Endothelial cell of umbilical vein (primary cell): ENCODE results near the gene PKDREJ. TPM values are rescaled to one million over a fixed set of nuclear protein-coding genes. Genes with fewer than 3 reads are reported as not detected.

ENCODE experiments used
- BruUV-seq: library from RNA; stranded (reverse); fragments of 400-500 nt; replicated peaks from 2 replicates; lab custom pipeline; 2021; lab: Mats Ljungman, UMichigan
- CTCF ChIA-PET: fragments of 300-600, 350-600 bp; sonication (Branson Sonifier 250); formaldehyde crosslinking; loops from one replicate; lab custom pipeline; 2021; ENCODE audit warnings: antibody characterized with exemption, inconsistent platforms; lab: Charles Lee
- POLR2A ChIA-PET: fragments of 300-600, 350-600 bp; sonication (Branson Sonifier 250); formaldehyde crosslinking; loops from one replicate; lab custom pipeline; 2021; ENCODE audit warnings: antibody characterized with exemption, inconsistent platforms; lab: Charles Lee
- DNase-seq: peaks from one replicate; pipeline ENCODE4 v3.0.0-alpha.2; 2011; ENCODE audit warnings: low read depth, low spot score
- FAIRE-seq: peaks from 2 replicates; lab custom pipeline; 2011; peaks lifted over from hg19 to GRCh38; lab: Jason Lieb, UNC
- H2AFZ ChIP-seq: 2 replicates; pipeline ENCODE4 v1.6.0; 2012; ENCODE audit warnings: low read depth, low read length, control low read depth, inconsistent platforms
- H3K27ac ChIP-seq: 2 replicates; pipeline ENCODE4 v1.5.1; 2011; ENCODE audit warnings: low read depth, mild to moderate bottlenecking, control low read depth, low read length, moderate library complexity; ENCODE audit not compliant: insufficient read depth
- H3K27me3 ChIP-seq, 2 experiments: 2 replicates each; pipeline versions ENCODE4 v1.6.0 to v1.6.1; 2011; ENCODE audit warnings: low read length in 2 of 2, mixed read lengths in 1 of 2; ENCODE audit not compliant: control insufficient read depth in 2 of 2, insufficient read depth in 2 of 2
- H3K36me3 ChIP-seq, 2 experiments: 2 replicates in 1 of 2; 3 replicates in 1 of 2; pipeline ENCODE4 v1.5.1; 2011; ENCODE audit warnings: low read length in 2 of 2, mild to moderate bottlenecking in 1 of 2, moderate library complexity in 1 of 2; ENCODE audit not compliant: control insufficient read depth in 2 of 2, insufficient read depth in 2 of 2; ENCODE audit errors: extremely low read depth in 1 of 2
- H3K4me1 ChIP-seq: 3 replicates; pipeline ENCODE4 v1.5.1; 2011; ENCODE audit warnings: mild to moderate bottlenecking, low read length; ENCODE audit not compliant: control insufficient read depth, insufficient read depth; ENCODE audit errors: extremely low read depth
- H3K4me2 ChIP-seq: 2 replicates; pipeline ENCODE4 v1.6.1; 2011; ENCODE audit warnings: low read length, control low read depth, mixed read lengths; ENCODE audit not compliant: insufficient read depth
- H3K4me3 ChIP-seq, 3 experiments: fragments of 200-600 bp in 1 of 3; sonication (generic), shearing (Covaris generic) in 1 of 3; replicated peaks in 1 of 3; 2 replicates each; pipeline ENCODE4 v1.5.1; 2011 to 2016; ENCODE audit warnings: control low read depth in 3 of 3, low read length in 3 of 3, mild to moderate bottlenecking in 2 of 3, inconsistent platforms in 1 of 3, low read depth in 1 of 3, moderate library complexity in 1 of 3; ENCODE audit not compliant: insufficient read depth in 1 of 3
- H3K79me2 ChIP-seq: 2 replicates; pipeline ENCODE4 v1.6.0; 2012; ENCODE audit warnings: low read length, inconsistent platforms; ENCODE audit not compliant: control insufficient read depth, insufficient read depth
- H3K9ac ChIP-seq: replicated peaks from 2 replicates; pipeline ENCODE3; 2011; ENCODE audit warnings: low read length, control low read depth; ENCODE audit not compliant: insufficient read depth; ENCODE audit errors: extremely low read depth
- H3K9me1 ChIP-seq: replicated peaks from 3 replicates; pipeline ENCODE4 v1.6.0; 2011; ENCODE audit warnings: mild to moderate bottlenecking, low read length; ENCODE audit not compliant: control insufficient read depth, insufficient read depth; ENCODE audit errors: extremely low read depth
- H3K9me3 ChIP-seq: replicated peaks from 2 replicates; pipeline ENCODE4 v1.5.1; 2012; ENCODE audit warnings: low read length, inconsistent platforms; ENCODE audit not compliant: control insufficient read depth, insufficient read depth
- H4K20me1 ChIP-seq: replicated peaks from 2 replicates; pipeline ENCODE3; 2011; ENCODE audit warnings: mild to moderate bottlenecking, low read length; ENCODE audit not compliant: control insufficient read depth, insufficient read depth; ENCODE audit errors: extremely low read depth
- CTCF ChIP-seq, 2 donors: IDR thresholded peaks; 1 replicate in 1 of 2; 2 replicates in 1 of 2; pipeline ENCODE4 v1.5.1; 2011; ENCODE audit warnings: low read length in 2 of 2, mild to moderate bottlenecking in 2 of 2, moderate library complexity in 2 of 2, control low read depth in 1 of 2, inconsistent platforms in 1 of 2, low read depth in 1 of 2; ENCODE audit not compliant: insufficient read depth in 1 of 2; ENCODE audit errors: extremely low read depth in 1 of 2
- EZH2 ChIP-seq: IDR thresholded peaks from 2 replicates; pipeline ENCODE4 v1.6.1; 2012; ENCODE audit warnings: borderline replicate concordance, low read depth, mild to moderate bottlenecking, moderate library complexity, low read length, inconsistent platforms; ENCODE audit not compliant: severe bottlenecking
- FOS ChIP-seq: IDR thresholded peaks from 2 replicates; pipeline ENCODE4 v1.6.1; 2011; ENCODE audit warnings: mild to moderate bottlenecking, low read length, moderate library complexity, borderline replicate concordance; ENCODE audit not compliant: insufficient read depth
- GATA2 ChIP-seq: IDR thresholded peaks from 2 replicates; pipeline ENCODE4 v1.7.0; 2011; ENCODE audit warnings: low read depth, mild to moderate bottlenecking, moderate library complexity, mixed read lengths, low read length; ENCODE audit not compliant: insufficient read length, insufficient read depth
- JUN ChIP-seq: IDR thresholded peaks from 2 replicates; pipeline ENCODE4 v1.6.1; 2011; ENCODE audit warnings: borderline replicate concordance, low read depth; ENCODE audit not compliant: insufficient read length, insufficient read depth
- MAX ChIP-seq: IDR thresholded peaks from 2 replicates; pipeline ENCODE4 v1.6.1; 2011; ENCODE audit not compliant: insufficient read depth, insufficient read length
- MYC ChIP-seq: IDR thresholded peaks from one replicate; pipeline ENCODE4 v1.6.1; 2011; ENCODE audit warnings: mild to moderate bottlenecking, low read depth, low read length
- POLR2A ChIP-seq: IDR thresholded peaks from 2 replicates; pipeline ENCODE4 v1.6.1; 2012; ENCODE audit warnings: low read depth, mild to moderate bottlenecking, control low read depth, low read length
- POLR2AphosphoS5 ChIP-seq: IDR thresholded peaks from 2 replicates; pipeline ENCODE4 v1.6.1; 2012; ENCODE audit warnings: low read depth, mild to moderate bottlenecking, control low read depth, low read length, moderate library complexity; ENCODE audit not compliant: insufficient read depth
- dilution Hi-C: fragments of 300-500 bp; cut with MboI; formaldehyde crosslinking; loops from one replicate; pipeline ENCODE4 v1.15.0; 2019; ENCODE audit warnings: low sequenced_read_pairs; ENCODE audit not compliant: extremely low pct_ligation_motif_present
- intact Hi-C: fragments of 100-400 bp; cut with micrococcal nuclease; formaldehyde crosslinking; loops from one replicate; pipeline ENCODE4 v1.10.0; 2022
- polyA plus RNA-seq, 4 experiments: library from polyadenylated mRNA; depleted of rRNA in 3 of 4; stranded (reverse) in 3 of 4; unstranded in 1 of 4; fragments of >200 nt; gene quantifications; 2 replicates each; pipeline versions ENCODE4 v1.2.1 to v1.2.3, GENCODE V29; 2011 to 2012; ENCODE audit warnings: missing spikeins in 1 of 4
- total RNA-seq: library from RNA; stranded (reverse); gene quantifications from 2 replicates; pipeline ENCODE4 v1.2.3, GENCODE V29; 2021

PKDREJ gene
- total and polyA plus RNA-seq, 2 donors (not counting 3 experiments of a cell fraction or from before 2014, with no cell fraction given), result not detected

- peak within 1 kb of the TSS; percentile 66 to 88 (median 67) for H3K4me3 ChIP-seq
- peak within 1 kb of the TSS; percentile 79 for H3K4me2 ChIP-seq
- H3K27me3 ChIP-seq, result no peaks in the 10 kb centered on the region
- intact Hi-C loops, result loop anchor here (1.0 to 5.0 kb wide), 3 partner anchors 17 to 101 kb away; partner anchors contain the start of gene GTSE1
- H3K27ac ChIP-seq, result peak within 1 kb of the TSS; percentile 32
- CTCF ChIA-PET, result interaction anchor here (0.9 to 1.8 kb wide), 7 partner anchors 12 to 127 kb away, joined by 3 to 11 read pairs (median 3); partner anchors contain the start of genes GTSE1, PKDREJ and TTC38
- H3K4me1 ChIP-seq, result peaks cover 6% of the 10 kb centered on the region
- H3K79me2 ChIP-seq, result peaks cover 1% of the 10 kb centered on the region
- no peaks in the 10 kb centered on the region for H3K36me3 ChIP-seq
- H3K9me3 ChIP-seq, result no peaks in the 10 kb centered on the region
- dilution Hi-C loops, result no loop called here
- H3K9ac ChIP-seq, result peak within 1 kb of the TSS; percentile 83
- DNase-seq, result peak; percentile 87
- H4K20me1 ChIP-seq, result no peaks in the 10 kb centered on the region
- no peaks in the 10 kb centered on the region for H3K9me1 ChIP-seq
- TF ChIP-seq MYC (no peak), MAX (peak; percentile 40), GATA2 (no peak), FOS (no peak), POLR2A (peak; percentile 89), CTCF (IDR thresholded peaks at IDR 0.05; ENCODE audit: extremely low read depth in 1 of 2, insufficient read depth in 1 of 2, low read depth in 1 of 2, low read length in 2 of 2) (no peak), JUN (no peak), POLR2AphosphoS5 (peak; percentile 93), EZH2 (no peak)
- POLR2A ChIA-PET, result interaction anchor here (0.9 to 1.3 kb wide), 2 partner anchors 18 to 31 kb away, joined by 4 to 6 read pairs; partner anchors contain the start of gene TTC38
- peak; percentile 94 for FAIRE-seq
- BruUV-seq, result no TSS peak
- H2AFZ ChIP-seq, result peak within 1 kb of the TSS; percentile 97
Observed at GRCh38 chr22:46250035-46250782, 12.9 kb downstream of the PKDREJ start, which contains the start of gene CDPF1. Gene CDPF1 (minus strand): TSS chr22:46250293. CDS start chr22:46248284, 2,009 bp downstream.
